ENCODE results near the gene STC2.
"Not testable (repeated sequence)": the region's sequence is repeated elsewhere in the genome, so short reads cannot be mapped to it uniquely, and the experiment has no call there.

The STC2 gene

GRCh38 chr5:173327948-173328843, at the start of gene STC2:
Gene STC2 (minus strand): TSS chr5:173328414. CDS start chr5:173328193, 221 bp downstream.
- Histone ChIP-seq H3K9me3 (ENCODE audit: control insufficient read depth in 5 of 5, low read length in 5 of 5) (no peaks in the 10 kb centered on the region), H3K27me3 (ENCODE audit: control insufficient read depth in 5 of 5, insufficient read depth in 4 of 5, low read length in 5 of 5) (peaks cover 0 to 26% (median 19%) of the 10 kb centered on the region in 5 donors), H3K4me1 (ENCODE audit: control insufficient read depth in 5 of 5, insufficient read depth in 5 of 5, low read length in 5 of 5) (peaks cover 11 to 63% (median 54%) of the 10 kb centered on the region in 5 donors), H3K27ac (ENCODE audit: low read depth, low read length) (no peak within 1 kb of the TSS), H3K9ac (ENCODE audit: low read length in 5 of 5) (peak within 1 kb of the TSS in 1 of 5 donors; percentile 44), H3K36me3 (ENCODE audit: control insufficient read depth in 5 of 5, insufficient read depth in 5 of 5, low read length in 5 of 5) (no peaks in the 10 kb centered on the region), H3K4me3 (ENCODE audit: low read depth in 1 of 5, low read length in 5 of 5) (peak within 1 kb of the TSS; percentile 53 to 70 (median 65))

- no peaks in the 10 kb centered on the region for H3K27me3 ChIP-seq (ENCODE audit: control insufficient read depth in 5 of 5, insufficient read depth in 4 of 5, low read length in 5 of 5)
- no peak overlapping the region for H3K9ac ChIP-seq (ENCODE audit: low read length in 5 of 5)
- no peak overlapping the region for H3K27ac ChIP-seq (ENCODE audit: low read depth, low read length)
- H3K36me3 ChIP-seq (ENCODE audit: control insufficient read depth in 5 of 5, insufficient read depth in 5 of 5, low read length in 5 of 5), result no peaks in the 10 kb centered on the region
- H3K4me3 ChIP-seq (ENCODE audit: low read depth in 1 of 5, low read length in 5 of 5), result no peak overlapping the region
- H3K9me3 ChIP-seq (ENCODE audit: control insufficient read depth in 5 of 5, low read length in 5 of 5), result peaks cover 5 to 14% (median 12%) of the 10 kb centered on the region in 5 donors
- no peaks in the 10 kb centered on the region for H3K4me1 ChIP-seq (ENCODE audit: control insufficient read depth in 5 of 5, insufficient read depth in 5 of 5, low read length in 5 of 5)
Measured at GRCh38 chr5:173371400-173371799, 43.2 kb upstream of the STC2 start.

GRCh38 chr5:173363406-173363805, 35.2 kb upstream of the STC2 start:
- H3K4me1 ChIP-seq (ENCODE audit: control insufficient read depth in 5 of 5, insufficient read depth in 5 of 5, low read length in 5 of 5); H3K36me3 ChIP-seq (ENCODE audit: control insufficient read depth in 5 of 5, insufficient read depth in 5 of 5, low read length in 5 of 5); H3K4me3 ChIP-seq (ENCODE audit: low read depth in 1 of 5, low read length in 5 of 5); H3K9ac ChIP-seq (ENCODE audit: low read length in 5 of 5); H3K27me3 ChIP-seq (ENCODE audit: control insufficient read depth in 5 of 5, insufficient read depth in 4 of 5, low read length in 5 of 5); H3K27ac ChIP-seq (ENCODE audit: low read depth, low read length): not testable (repeated sequence)
- H3K9me3 ChIP-seq (ENCODE audit: control insufficient read depth in 5 of 5, low read length in 5 of 5), result peaks cover 2 to 13% (median 10%) of the 10 kb centered on the region in 5 donors

GRCh38 chr5:173355561-173355960, 27.3 kb upstream of the STC2 start:
- Histone ChIP-seq H3K4me1 (ENCODE audit: control insufficient read depth in 5 of 5, insufficient read depth in 5 of 5, low read length in 5 of 5) (peaks cover 0 to 4% (median 0%) of the 10 kb centered on the region in 5 donors), H3K27me3 (ENCODE audit: control insufficient read depth in 5 of 5, insufficient read depth in 4 of 5, low read length in 5 of 5) (peaks cover 0 to 10% (median 3%) of the 10 kb centered on the region in 5 donors), H3K9ac (ENCODE audit: low read length in 5 of 5) (no peak overlapping the region), H3K9me3 (ENCODE audit: control insufficient read depth in 5 of 5, low read length in 5 of 5) (no peaks in the 10 kb centered on the region), H3K4me3 (ENCODE audit: low read depth in 1 of 5, low read length in 5 of 5) (no peak overlapping the region), H3K36me3 (ENCODE audit: control insufficient read depth in 5 of 5, insufficient read depth in 5 of 5, low read length in 5 of 5) (no peaks in the 10 kb centered on the region), H3K27ac (ENCODE audit: low read depth, low read length) (no peak overlapping the region)

- peaks cover 0 to 10% (median 3%) of the 10 kb centered on the region in 5 donors for H3K27me3 ChIP-seq (ENCODE audit: control insufficient read depth in 5 of 5, insufficient read depth in 4 of 5, low read length in 5 of 5)
- H3K9me3 ChIP-seq (ENCODE audit: control insufficient read depth in 5 of 5, low read length in 5 of 5), result peaks cover 0 to 4% (median 2%) of the 10 kb centered on the region in 5 donors
- H3K4me1 ChIP-seq (ENCODE audit: control insufficient read depth in 5 of 5, insufficient read depth in 5 of 5, low read length in 5 of 5), result peaks cover 0 to 4% (median 0%) of the 10 kb centered on the region in 5 donors
- no peak overlapping the region for H3K9ac ChIP-seq (ENCODE audit: low read length in 5 of 5)
- no peak overlapping the region for H3K27ac ChIP-seq (ENCODE audit: low read depth, low read length)
- no peak overlapping the region for H3K4me3 ChIP-seq (ENCODE audit: low read depth in 1 of 5, low read length in 5 of 5)
- H3K36me3 ChIP-seq (ENCODE audit: control insufficient read depth in 5 of 5, insufficient read depth in 5 of 5, low read length in 5 of 5), result no peaks in the 10 kb centered on the region
Measured at GRCh38 chr5:173354645-173355044, 26.4 kb upstream of the STC2 start.

- H3K9ac ChIP-seq (ENCODE audit: low read length in 5 of 5), result no peak overlapping the region
- no peak overlapping the region for H3K27ac ChIP-seq (ENCODE audit: low read depth, low read length)
- peaks cover 0 to 10% (median 3%) of the 10 kb centered on the region in 5 donors for H3K27me3 ChIP-seq (ENCODE audit: control insufficient read depth in 5 of 5, insufficient read depth in 4 of 5, low read length in 5 of 5)
- peaks cover 0 to 4% (median 0%) of the 10 kb centered on the region in 5 donors for H3K4me1 ChIP-seq (ENCODE audit: control insufficient read depth in 5 of 5, insufficient read depth in 5 of 5, low read length in 5 of 5)
- peaks cover 0 to 8% (median 4%) of the 10 kb centered on the region in 5 donors for H3K9me3 ChIP-seq (ENCODE audit: control insufficient read depth in 5 of 5, low read length in 5 of 5)
- no peak overlapping the region for H3K4me3 ChIP-seq (ENCODE audit: low read depth in 1 of 5, low read length in 5 of 5)
- no peaks in the 10 kb centered on the region for H3K36me3 ChIP-seq (ENCODE audit: control insufficient read depth in 5 of 5, insufficient read depth in 5 of 5, low read length in 5 of 5)
Measured at GRCh38 chr5:173352366-173353349, 24.4 kb upstream of the STC2 start.

GRCh38 chr5:173342813-173343755, 14.9 kb upstream of the STC2 start:
- H3K9ac ChIP-seq (ENCODE audit: low read length in 5 of 5), result no peak overlapping the region
- H3K4me1 ChIP-seq (ENCODE audit: control insufficient read depth in 5 of 5, insufficient read depth in 5 of 5, low read length in 5 of 5), result no peaks in the 10 kb centered on the region
- H3K27ac ChIP-seq (ENCODE audit: low read depth, low read length), result no peak overlapping the region
- H3K36me3 ChIP-seq (ENCODE audit: control insufficient read depth in 5 of 5, insufficient read depth in 5 of 5, low read length in 5 of 5), result no peaks in the 10 kb centered on the region
- peaks cover 0 to 11% (median 3%) of the 10 kb centered on the region in 5 donors for H3K27me3 ChIP-seq (ENCODE audit: control insufficient read depth in 5 of 5, insufficient read depth in 4 of 5, low read length in 5 of 5)
- H3K4me3 ChIP-seq (ENCODE audit: low read depth in 1 of 5, low read length in 5 of 5), result no peak overlapping the region
- H3K9me3 ChIP-seq (ENCODE audit: control insufficient read depth in 5 of 5, low read length in 5 of 5), result no peaks in the 10 kb centered on the region

GRCh38 chr5:173341961-173342430, 13.8 kb upstream of the STC2 start:
- H3K27ac ChIP-seq (ENCODE audit: low read depth, low read length), result no peak overlapping the region
- H3K36me3 ChIP-seq (ENCODE audit: control insufficient read depth in 5 of 5, insufficient read depth in 5 of 5, low read length in 5 of 5), result no peaks in the 10 kb centered on the region
- H3K9ac ChIP-seq (ENCODE audit: low read length in 5 of 5), result no peak overlapping the region
- no peaks in the 10 kb centered on the region for H3K9me3 ChIP-seq (ENCODE audit: control insufficient read depth in 5 of 5, low read length in 5 of 5)
- no peaks in the 10 kb centered on the region for H3K4me1 ChIP-seq (ENCODE audit: control insufficient read depth in 5 of 5, insufficient read depth in 5 of 5, low read length in 5 of 5)
- no peak overlapping the region for H3K4me3 ChIP-seq (ENCODE audit: low read depth in 1 of 5, low read length in 5 of 5)
- peaks cover 0 to 11% (median 3%) of the 10 kb centered on the region in 5 donors for H3K27me3 ChIP-seq (ENCODE audit: control insufficient read depth in 5 of 5, insufficient read depth in 4 of 5, low read length in 5 of 5)

GRCh38 chr5:173340984-173341383, 12.8 kb upstream of the STC2 start:
- H3K9ac ChIP-seq (ENCODE audit: low read length in 5 of 5), result no peak overlapping the region
- H3K36me3 ChIP-seq (ENCODE audit: control insufficient read depth in 5 of 5, insufficient read depth in 5 of 5, low read length in 5 of 5), result no peaks in the 10 kb centered on the region
- H3K9me3 ChIP-seq (ENCODE audit: control insufficient read depth in 5 of 5, low read length in 5 of 5), result no peaks in the 10 kb centered on the region
- peaks cover 0 to 11% (median 3%) of the 10 kb centered on the region in 5 donors for H3K27me3 ChIP-seq (ENCODE audit: control insufficient read depth in 5 of 5, insufficient read depth in 4 of 5, low read length in 5 of 5)
- no peak overlapping the region for H3K4me3 ChIP-seq (ENCODE audit: low read depth in 1 of 5, low read length in 5 of 5)
- no peaks in the 10 kb centered on the region for H3K4me1 ChIP-seq (ENCODE audit: control insufficient read depth in 5 of 5, insufficient read depth in 5 of 5, low read length in 5 of 5)
- no peak overlapping the region for H3K27ac ChIP-seq (ENCODE audit: low read depth, low read length)
